Neural crest cell (in vitro differentiated cells): ENCODE results near the gene CTBP1. TPM values are rescaled to one million over a fixed set of nuclear protein-coding genes. Genes with fewer than 3 reads are reported as not detected.

ENCODE experiments used
- DNase-seq: peaks from one replicate; pipeline ENCODE4 v3.0.0; 2021; ENCODE audit warnings: low read depth, mixed read lengths, low spot score
- H3K27ac Mint-ChIP-seq: one replicate; pipeline ENCODE4 v1.8.0; 2021; ENCODE audit warnings: mild to moderate bottlenecking, mixed read lengths; ENCODE audit not compliant: unreplicated experiment
- H3K27me3 Mint-ChIP-seq: 2 replicates; pipeline ENCODE4 v1.8.0; 2021; ENCODE audit warnings: low read depth, mild to moderate bottlenecking, mixed read lengths
- H3K36me3 Mint-ChIP-seq: 2 replicates; pipeline ENCODE4 v1.8.0; 2021; ENCODE audit warnings: low read depth, mild to moderate bottlenecking, mixed read lengths
- H3K4me1 Mint-ChIP-seq: 2 replicates; pipeline ENCODE4 v1.8.0; 2021; ENCODE audit warnings: mixed read lengths
- H3K4me3 Mint-ChIP-seq: one replicate; pipeline ENCODE4 v1.8.0; 2021; ENCODE audit warnings: mild to moderate bottlenecking, mixed read lengths
- H3K9me3 Mint-ChIP-seq: 2 replicates; pipeline ENCODE4 v1.8.0; 2021; ENCODE audit warnings: mixed read lengths
- CTCF ChIP-seq: fragments of 200-600 bp; sonication (generic); conservative IDR thresholded peaks from 2 replicates; pipeline ENCODE4 v1.5.0; 2021; ENCODE audit warnings: antibody characterized with exemption, mild to moderate bottlenecking
- total RNA-seq: library from RNA; stranded (reverse); gene quantifications from 2 replicates; pipeline ENCODE4 v1.2.1, GENCODE V29; 2021

The CTBP1 gene
- total RNA-seq, 1 donor from 2014 or later, result 219 TPM

- no peaks in the 10 kb centered on the region for H3K4me1 Mint-ChIP-seq
- DNase-seq, result no peak
- H3K9me3 Mint-ChIP-seq, result no peaks in the 10 kb centered on the region
Measured at GRCh38 chr4:1276984-1277383, 28.1 kb upstream of the CTBP1 start.

GRCh38 chr4:1274871-1275270 lies 25.9 kb upstream of the CTBP1 start:
- Mint-ChIP-seq H3K4me3 (no peak overlapping the region), H3K27me3 (peaks cover 6% of the 10 kb centered on the region), H3K36me3 (peaks cover 5% of the 10 kb centered on the region), H3K27ac (no peak overlapping the region), H3K4me1 (no peaks in the 10 kb centered on the region), H3K9me3 (peaks cover 4% of the 10 kb centered on the region)
- DNase-seq, result no peak
- TF ChIP-seq CTCF, result no peak

More at GRCh38 chr4:1276984-1277383, 28.1 kb upstream of the CTBP1 start:
- H3K27me3 Mint-ChIP-seq, result peaks cover 6% of the 10 kb centered on the region
- H3K27ac Mint-ChIP-seq, result no peak overlapping the region
- no peak overlapping the region for H3K4me3 Mint-ChIP-seq
- no peak for TF ChIP-seq CTCF
- H3K36me3 Mint-ChIP-seq, result no peaks in the 10 kb centered on the region

- Mint-ChIP-seq H3K27ac (no peak overlapping the region), H3K27me3 (no peaks in the 10 kb centered on the region), H3K4me3 (no peak overlapping the region), H3K36me3 (peaks cover 18% of the 10 kb centered on the region), H3K9me3 (peaks cover 12% of the 10 kb centered on the region), H3K4me1 (no peaks in the 10 kb centered on the region)
- no peak for DNase-seq
- TF ChIP-seq CTCF, result no peak
Measured at GRCh38 chr4:1271686-1272085, 22.8 kb upstream of the CTBP1 start.

- peaks cover 26% of the 10 kb centered on the region for H3K36me3 Mint-ChIP-seq
- no peaks in the 10 kb centered on the region for H3K27me3 Mint-ChIP-seq
- TF ChIP-seq CTCF, result no peak
- no peaks in the 10 kb centered on the region for H3K4me1 Mint-ChIP-seq
- H3K9me3 Mint-ChIP-seq, result peaks cover 20% of the 10 kb centered on the region
- H3K27ac Mint-ChIP-seq, result no peak overlapping the region
- no peak overlapping the region for H3K4me3 Mint-ChIP-seq
- no peak for DNase-seq
Measured at GRCh38 chr4:1269209-1269608, 20.3 kb upstream of the CTBP1 start.

GRCh38 chr4:1266881-1267763 lies 18.2 kb upstream of the CTBP1 start:
- DNase-seq, result no peak
- Mint-ChIP-seq H3K27me3 (no peaks in the 10 kb centered on the region), H3K9me3 (peaks cover 20% of the 10 kb centered on the region), H3K27ac (no peak overlapping the region), H3K4me1 (no peaks in the 10 kb centered on the region), H3K4me3 (no peak overlapping the region), H3K36me3 (peaks cover 26% of the 10 kb centered on the region)
- no peak for TF ChIP-seq CTCF
